ENCODE data around the gene PIM3.

The PIM3 gene

GRCh38 chr22:49971232-49972162 is 10.9 kb downstream of the PIM3 start:
- no peak for TF ChIP-seq CTCF (IDR thresholded peaks at IDR 0.05; ENCODE audit: low read depth, low read length)
- in situ Hi-C loops (cut with HindIII; ENCODE audit: low sequenced_read_pairs): no loop called here
- no peak for DNase-seq (ENCODE audit: low read depth, low spot score)
- peak overlapping the region; percentile 37 for H3K4me3 ChIP-seq (ENCODE audit: low read depth, low read length)

- TF ChIP-seq CTCF (IDR thresholded peaks at IDR 0.05; ENCODE audit: low read depth, low read length): no peak
- H3K4me3 ChIP-seq (ENCODE audit: low read depth, low read length): no peak overlapping the region
These were observed 11.8 kb downstream of the PIM3 start for GRCh38 chr22:49972163-49973017.

GRCh38 chr22:49973018-49973961 is 12.7 kb downstream of the PIM3 start:
- no peak for DNase-seq (ENCODE audit: low read depth, low spot score)

More at GRCh38 chr22:49972163-49973017, 11.8 kb downstream of the PIM3 start:
- in situ Hi-C loops (cut with HindIII; ENCODE audit: low sequenced_read_pairs): no loop called here
- no peak for DNase-seq (ENCODE audit: low read depth, low spot score)

GRCh38 chr22:49975543-49976389 is 15.2 kb downstream of the PIM3 start:
- no peak for DNase-seq (ENCODE audit: low read depth, low spot score)
- in situ Hi-C loops (cut with HindIII; ENCODE audit: low sequenced_read_pairs): no loop called here
- TF ChIP-seq CTCF (IDR thresholded peaks at IDR 0.05; ENCODE audit: low read depth, low read length): no peak
- no peak overlapping the region for H3K4me3 ChIP-seq (ENCODE audit: low read depth, low read length)

More at GRCh38 chr22:49973018-49973961, 12.7 kb downstream of the PIM3 start:
- in situ Hi-C loops (cut with HindIII; ENCODE audit: low sequenced_read_pairs): no loop called here
- no peak overlapping the region for H3K4me3 ChIP-seq (ENCODE audit: low read depth, low read length)
- no peak for TF ChIP-seq CTCF (IDR thresholded peaks at IDR 0.05; ENCODE audit: low read depth, low read length)

- no peak for DNase-seq (ENCODE audit: low read depth, low spot score)
- in situ Hi-C loops (cut with HindIII; ENCODE audit: low sequenced_read_pairs): no loop called here
- TF ChIP-seq CTCF (IDR thresholded peaks at IDR 0.05; ENCODE audit: low read depth, low read length): no peak
- no peak overlapping the region for H3K4me3 ChIP-seq (ENCODE audit: low read depth, low read length)
These were observed 16.0 kb downstream of the PIM3 start for GRCh38 chr22:49976439-49977175.
